Dedifferentiated amniotic fluid mesenchymal stem cell (primary cell): Measurements from ENCODE around the gene ANXA4.
"Not testable (repeated sequence)": the region's sequence is repeated elsewhere in the genome, so short reads cannot be mapped to it uniquely, and the experiment has no call there.

Experiments used
- DNase-seq: peaks from one replicate; pipeline ENCODE4 v3.0.0-alpha.2; 2016; ENCODE audit errors: extremely low spot score

ANXA4 gene

GRCh38 chr2:69720404-69720803 lies 21.5 kb upstream of the ANXA4 start:
- DNase-seq: no peak

- no peak for DNase-seq
These were observed 20.9 kb upstream of the ANXA4 start for GRCh38 chr2:69721022-69721421.

GRCh38 chr2:69723791-69724190 lies 18.1 kb upstream of the ANXA4 start:
- no peak for DNase-seq

GRCh38 chr2:69724540-69725159 lies 17.3 kb upstream of the ANXA4 start:
- DNase-seq: peak; percentile 78

- no peak for DNase-seq
These were observed 16.1 kb upstream of the ANXA4 start for GRCh38 chr2:69725706-69726360.

- no peak for DNase-seq
These were observed 12.7 kb upstream of the ANXA4 start for GRCh38 chr2:69729266-69729665.

- DNase-seq: no peak
These were observed 12.2 kb upstream of the ANXA4 start for GRCh38 chr2:69729781-69730180.

- DNase-seq: no peak
These were observed 10.6 kb upstream of the ANXA4 start for GRCh38 chr2:69731147-69731970.

- no peak for DNase-seq
These were observed 8.4 kb upstream of the ANXA4 start for GRCh38 chr2:69733342-69734034.

- no peak for DNase-seq
These were observed 7.8 kb upstream of the ANXA4 start for GRCh38 chr2:69734035-69734611.

GRCh38 chr2:69734854-69735544 lies 6.9 kb upstream of the ANXA4 start:
- DNase-seq: no peak

GRCh38 chr2:69735686-69736085 lies 6.2 kb upstream of the ANXA4 start:
- no peak for DNase-seq

GRCh38 chr2:69738149-69738548 lies 3.8 kb upstream of the ANXA4 start:
- DNase-seq: not testable (repeated sequence)

- no peak for DNase-seq
These were observed 1.4 kb upstream of the ANXA4 start for GRCh38 chr2:69740502-69740951.

GRCh38 chr2:69741229-69741574 lies 732 bp upstream of the ANXA4 start:
- peak; percentile 74 for DNase-seq

- DNase-seq: no peak
These were observed 503 bp downstream of the ANXA4 start for GRCh38 chr2:69742322-69742952.

GRCh38 chr2:69743847-69744264 lies 1.9 kb downstream of the ANXA4 start:
- no peak for DNase-seq

- no peak for DNase-seq
These were observed 2.5 kb downstream of the ANXA4 start for GRCh38 chr2:69744456-69744855.

GRCh38 chr2:69745035-69745434 lies 3.1 kb downstream of the ANXA4 start:
- no peak for DNase-seq

- no peak for DNase-seq
These were observed 8.3 kb downstream of the ANXA4 start for GRCh38 chr2:69750246-69750645.
